NB4 (cell line): ENCODE measurements around the gene BACE1.

Source experiments
- MYC ChIP-seq: IDR thresholded peaks from 2 replicates; pipeline ENCODE4 v1.6.1; 2011; ENCODE audit warnings: low read depth, low read length
- TF ChIP-seq, protein P1 (sequence below): IDR thresholded peaks from one replicate; pipeline ENCODE4 v1.5.1; 2012; ENCODE audit warnings: low read depth, low read length

DNA sequence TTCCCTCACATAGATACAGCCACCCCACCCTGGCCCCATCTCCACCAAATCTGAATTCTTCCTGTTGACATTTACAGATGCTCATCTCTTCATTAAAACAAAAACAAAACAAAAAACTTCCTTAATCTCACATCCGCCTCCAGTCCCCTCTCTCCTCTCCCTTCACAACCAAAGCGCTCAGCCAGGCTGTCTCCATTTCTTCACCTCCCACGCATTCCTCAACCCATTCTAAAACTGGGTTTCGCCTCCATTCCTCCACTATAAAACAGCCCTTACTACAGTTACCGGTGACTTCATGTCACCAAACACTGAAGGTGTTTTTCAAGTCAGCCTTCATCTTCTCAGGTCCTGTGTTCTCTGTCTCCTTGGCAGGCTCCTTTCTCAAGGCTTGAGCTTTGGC, 15.3 kb downstream of the BACE1 start:
- TF ChIP-seq, protein P1, sequence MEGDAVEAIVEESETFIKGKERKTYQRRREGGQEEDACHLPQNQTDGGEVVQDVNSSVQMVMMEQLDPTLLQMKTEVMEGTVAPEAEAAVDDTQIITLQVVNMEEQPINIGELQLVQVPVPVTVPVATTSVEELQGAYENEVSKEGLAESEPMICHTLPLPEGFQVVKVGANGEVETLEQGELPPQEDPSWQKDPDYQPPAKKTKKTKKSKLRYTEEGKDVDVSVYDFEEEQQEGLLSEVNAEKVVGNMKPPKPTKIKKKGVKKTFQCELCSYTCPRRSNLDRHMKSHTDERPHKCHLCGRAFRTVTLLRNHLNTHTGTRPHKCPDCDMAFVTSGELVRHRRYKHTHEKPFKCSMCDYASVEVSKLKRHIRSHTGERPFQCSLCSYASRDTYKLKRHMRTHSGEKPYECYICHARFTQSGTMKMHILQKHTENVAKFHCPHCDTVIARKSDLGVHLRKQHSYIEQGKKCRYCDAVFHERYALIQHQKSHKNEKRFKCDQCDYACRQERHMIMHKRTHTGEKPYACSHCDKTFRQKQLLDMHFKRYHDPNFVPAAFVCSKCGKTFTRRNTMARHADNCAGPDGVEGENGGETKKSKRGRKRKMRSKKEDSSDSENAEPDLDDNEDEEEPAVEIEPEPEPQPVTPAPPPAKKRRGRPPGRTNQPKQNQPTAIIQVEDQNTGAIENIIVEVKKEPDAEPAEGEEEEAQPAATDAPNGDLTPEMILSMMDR: no peak
- TF ChIP-seq MYC: no peak
